ENCODE data around the gene GABRB3.

The GABRB3 gene

DNA sequence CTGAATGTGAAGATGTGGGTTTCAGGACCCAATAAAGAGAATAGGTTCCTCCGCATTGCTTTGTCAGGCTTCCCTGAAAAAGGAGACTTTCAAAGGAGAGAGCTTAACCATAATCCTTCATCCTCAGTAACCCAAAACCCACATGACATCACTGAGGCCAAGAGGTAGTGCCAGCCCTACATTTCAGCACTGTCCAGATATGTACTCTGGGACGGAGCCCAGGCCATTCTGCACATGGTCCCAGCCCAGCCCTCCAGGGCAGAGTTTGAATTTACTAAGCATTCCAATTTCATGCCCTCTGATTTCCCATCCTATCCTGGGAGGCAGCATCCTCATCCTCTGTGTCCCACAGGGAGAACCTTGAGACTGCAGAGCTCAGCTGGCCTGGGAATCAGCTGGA lies 210.5 kb downstream of the GABRB3 start:
- DNase-seq (ENCODE audit: extremely low read depth, insufficient read length) = no peak
- Histone ChIP-seq H3K36me3 (ENCODE audit: control insufficient read depth, insufficient read depth, low read length) (no peaks in the 10 kb centered on the region), H3K27me3 (replicated peaks; ENCODE audit: control insufficient read depth, insufficient read depth, low read length) (no peaks in the 10 kb centered on the region), H3K4me3 (replicated peaks; ENCODE audit: low read depth, low read length) (no peak overlapping the region)
- TF ChIP-seq, protein P1, sequence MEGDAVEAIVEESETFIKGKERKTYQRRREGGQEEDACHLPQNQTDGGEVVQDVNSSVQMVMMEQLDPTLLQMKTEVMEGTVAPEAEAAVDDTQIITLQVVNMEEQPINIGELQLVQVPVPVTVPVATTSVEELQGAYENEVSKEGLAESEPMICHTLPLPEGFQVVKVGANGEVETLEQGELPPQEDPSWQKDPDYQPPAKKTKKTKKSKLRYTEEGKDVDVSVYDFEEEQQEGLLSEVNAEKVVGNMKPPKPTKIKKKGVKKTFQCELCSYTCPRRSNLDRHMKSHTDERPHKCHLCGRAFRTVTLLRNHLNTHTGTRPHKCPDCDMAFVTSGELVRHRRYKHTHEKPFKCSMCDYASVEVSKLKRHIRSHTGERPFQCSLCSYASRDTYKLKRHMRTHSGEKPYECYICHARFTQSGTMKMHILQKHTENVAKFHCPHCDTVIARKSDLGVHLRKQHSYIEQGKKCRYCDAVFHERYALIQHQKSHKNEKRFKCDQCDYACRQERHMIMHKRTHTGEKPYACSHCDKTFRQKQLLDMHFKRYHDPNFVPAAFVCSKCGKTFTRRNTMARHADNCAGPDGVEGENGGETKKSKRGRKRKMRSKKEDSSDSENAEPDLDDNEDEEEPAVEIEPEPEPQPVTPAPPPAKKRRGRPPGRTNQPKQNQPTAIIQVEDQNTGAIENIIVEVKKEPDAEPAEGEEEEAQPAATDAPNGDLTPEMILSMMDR (IDR thresholded peaks at IDR 0.05; ENCODE audit: insufficient read depth, low read length, poor library complexity, severe bottlenecking) = no peak

DNA sequence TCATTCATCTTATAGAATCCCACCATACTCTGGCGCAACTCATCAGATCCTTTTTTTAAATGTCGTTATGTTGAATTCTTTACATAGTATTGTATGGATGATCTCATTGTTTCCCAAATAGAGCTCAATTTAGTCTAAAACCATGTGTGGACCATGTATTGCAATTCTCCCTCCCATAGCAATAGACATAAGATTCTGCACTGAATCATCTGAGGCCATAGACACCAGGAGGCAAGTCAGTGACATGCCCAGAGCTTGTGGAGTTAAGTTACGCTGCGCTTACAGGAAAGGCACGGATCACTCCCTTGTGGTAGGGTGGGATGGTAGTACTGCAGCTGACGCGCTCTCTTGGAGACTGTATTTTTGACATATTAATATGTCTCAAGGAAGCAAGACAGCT lies 211.0 kb downstream of the GABRB3 start:
- H3K27me3 ChIP-seq (replicated peaks; ENCODE audit: control insufficient read depth, insufficient read depth, low read length) = no peaks in the 10 kb centered on the region
- no peak overlapping the region for H3K4me3 ChIP-seq (replicated peaks; ENCODE audit: low read depth, low read length)
- DNase-seq (ENCODE audit: extremely low read depth, insufficient read length) = no peak
- TF ChIP-seq, protein P1 (IDR thresholded peaks at IDR 0.05; ENCODE audit: insufficient read depth, low read length, poor library complexity, severe bottlenecking) = no peak
- H3K36me3 ChIP-seq (ENCODE audit: control insufficient read depth, insufficient read depth, low read length) = no peaks in the 10 kb centered on the region

DNA sequence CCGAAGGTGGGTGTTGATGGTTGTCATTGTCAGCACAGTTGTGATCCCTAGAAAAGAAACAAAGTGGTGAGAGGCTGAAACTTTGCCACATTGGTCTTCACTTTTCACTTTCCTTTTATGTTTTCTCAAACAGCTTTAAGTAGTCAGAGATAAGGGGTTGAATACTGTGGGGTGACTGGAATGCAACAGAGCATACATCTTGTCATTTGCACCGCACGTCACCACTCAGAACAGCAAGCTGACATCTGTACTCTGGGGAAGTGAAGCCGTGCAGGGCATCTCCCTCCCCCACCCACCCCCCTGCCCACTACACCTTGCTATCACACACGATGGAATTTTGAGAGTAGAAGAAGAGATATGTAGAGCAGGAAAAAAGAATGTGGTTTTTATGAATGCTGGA lies 211.7 kb downstream of the GABRB3 start:
- no peaks in the 10 kb centered on the region for H3K27me3 ChIP-seq (replicated peaks; ENCODE audit: control insufficient read depth, insufficient read depth, low read length)
- TF ChIP-seq, protein P1 (IDR thresholded peaks at IDR 0.05; ENCODE audit: insufficient read depth, low read length, poor library complexity, severe bottlenecking) = no peak
- H3K4me3 ChIP-seq (replicated peaks; ENCODE audit: low read depth, low read length) = no peak overlapping the region
- H3K36me3 ChIP-seq (ENCODE audit: control insufficient read depth, insufficient read depth, low read length) = no peaks in the 10 kb centered on the region
- DNase-seq (ENCODE audit: extremely low read depth, insufficient read length) = no peak

DNA sequence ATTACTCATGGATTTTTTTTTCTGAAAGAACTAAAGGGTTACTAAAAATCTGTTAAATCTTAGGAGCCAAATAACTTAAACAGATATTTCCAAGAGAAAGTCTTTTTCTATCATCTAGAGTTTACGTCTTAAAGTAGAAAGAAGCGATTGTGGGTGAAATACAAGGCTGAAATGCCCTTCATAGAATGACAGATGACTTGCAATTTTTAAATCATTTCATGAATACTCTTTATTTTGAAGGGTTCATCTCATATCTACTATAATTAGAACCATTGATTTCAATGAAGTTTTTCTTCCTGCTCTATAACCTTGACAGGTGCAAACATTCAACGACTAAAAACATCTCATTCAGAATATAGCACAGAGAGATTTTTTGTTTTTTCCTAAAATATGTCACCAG lies 217.0 kb downstream of the GABRB3 start:
- no peak for DNase-seq (ENCODE audit: extremely low read depth, insufficient read length)
- no peaks in the 10 kb centered on the region for H3K27me3 ChIP-seq (replicated peaks; ENCODE audit: control insufficient read depth, insufficient read depth, low read length)
- TF ChIP-seq, protein P1 (IDR thresholded peaks at IDR 0.05; ENCODE audit: insufficient read depth, low read length, poor library complexity, severe bottlenecking) = no peak

DNA sequence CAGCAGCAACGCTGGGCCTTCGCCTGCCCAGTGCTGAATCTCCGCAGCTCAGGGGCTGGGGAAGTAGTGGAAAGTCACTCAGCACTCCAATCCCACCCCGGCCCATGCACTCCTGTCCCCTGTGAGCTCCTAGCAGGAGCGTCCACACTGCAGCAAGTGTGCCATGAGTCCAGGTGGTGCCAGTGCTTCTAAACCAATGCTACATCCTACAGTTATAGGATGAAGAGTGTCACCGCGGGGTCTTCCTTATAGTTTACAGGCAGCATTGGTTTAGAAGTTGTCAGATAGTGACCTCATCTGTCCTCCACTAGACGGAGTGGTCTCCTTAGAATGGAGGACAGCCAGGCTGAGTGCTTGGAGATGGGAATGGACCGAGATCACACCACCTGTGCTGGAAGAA lies 221.4 kb downstream of the GABRB3 start:
- DNase-seq (ENCODE audit: extremely low read depth, insufficient read length) = no peak
- no peaks in the 10 kb centered on the region for H3K27me3 ChIP-seq (replicated peaks; ENCODE audit: control insufficient read depth, insufficient read depth, low read length)
- TF ChIP-seq, protein P1 (IDR thresholded peaks at IDR 0.05; ENCODE audit: insufficient read depth, low read length, poor library complexity, severe bottlenecking) = no peak
- H3K36me3 ChIP-seq (ENCODE audit: control insufficient read depth, insufficient read depth, low read length) = no peaks in the 10 kb centered on the region
- no peak overlapping the region for H3K4me3 ChIP-seq (replicated peaks; ENCODE audit: low read depth, low read length)

More for the DNA sequence above, 217.0 kb downstream of the GABRB3 start:
- Histone ChIP-seq H3K4me3 (replicated peaks; ENCODE audit: low read depth, low read length) (no peak overlapping the region), H3K36me3 (ENCODE audit: control insufficient read depth, insufficient read depth, low read length) (no peaks in the 10 kb centered on the region)

DNA sequence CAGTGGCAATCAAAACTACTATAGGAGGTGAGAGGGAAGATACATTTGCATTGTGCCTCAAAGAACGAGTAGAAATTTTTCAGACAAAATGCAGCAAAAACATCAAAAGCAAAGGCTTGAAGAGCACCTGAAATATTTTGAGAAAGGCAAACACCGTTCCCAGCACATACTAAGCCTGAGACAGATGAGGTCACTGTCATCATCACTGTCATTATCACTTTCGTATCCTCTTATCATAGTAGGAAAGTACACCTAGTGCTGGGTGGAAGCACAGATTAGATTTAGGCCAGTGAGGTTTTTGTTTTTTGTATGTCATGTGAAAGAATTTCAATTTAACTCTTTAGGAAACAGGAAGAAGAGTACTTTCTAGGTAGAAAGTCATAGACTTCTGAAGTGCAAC lies 222.0 kb downstream of the GABRB3 start:
- Histone ChIP-seq H3K4me3 (replicated peaks; ENCODE audit: low read depth, low read length) (no peak overlapping the region), H3K27me3 (replicated peaks; ENCODE audit: control insufficient read depth, insufficient read depth, low read length) (no peaks in the 10 kb centered on the region), H3K36me3 (ENCODE audit: control insufficient read depth, insufficient read depth, low read length) (no peaks in the 10 kb centered on the region)
- TF ChIP-seq, protein P1 (IDR thresholded peaks at IDR 0.05; ENCODE audit: insufficient read depth, low read length, poor library complexity, severe bottlenecking) = no peak
- no peak for DNase-seq (ENCODE audit: extremely low read depth, insufficient read length)

All from GM06990 (cell line).